ENCODE measurements around the gene SLCO3A1.

SLCO3A1 gene

DNA sequence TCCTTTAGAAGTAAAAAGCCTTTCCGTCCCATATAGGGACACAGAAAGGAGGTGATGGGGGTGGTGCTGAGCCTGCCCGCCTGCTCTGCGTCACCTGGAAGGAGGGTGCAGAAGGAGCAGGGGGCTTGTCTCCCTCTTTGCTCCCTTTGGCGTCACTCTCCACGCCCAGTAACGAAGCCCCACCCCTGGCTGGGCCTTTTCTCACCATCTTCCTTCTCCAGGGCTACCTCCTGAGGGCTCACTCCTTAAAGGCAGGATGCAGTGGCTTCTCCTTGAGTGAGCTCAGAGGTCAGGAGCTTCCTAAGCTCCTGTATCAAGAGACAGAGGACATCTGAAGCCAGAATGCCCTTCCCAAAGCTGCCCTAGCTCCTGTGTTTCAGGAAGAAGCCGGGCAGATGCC, 31.5 kb downstream of the SLCO3A1 start:
- no peak for DNase-seq

DNA sequence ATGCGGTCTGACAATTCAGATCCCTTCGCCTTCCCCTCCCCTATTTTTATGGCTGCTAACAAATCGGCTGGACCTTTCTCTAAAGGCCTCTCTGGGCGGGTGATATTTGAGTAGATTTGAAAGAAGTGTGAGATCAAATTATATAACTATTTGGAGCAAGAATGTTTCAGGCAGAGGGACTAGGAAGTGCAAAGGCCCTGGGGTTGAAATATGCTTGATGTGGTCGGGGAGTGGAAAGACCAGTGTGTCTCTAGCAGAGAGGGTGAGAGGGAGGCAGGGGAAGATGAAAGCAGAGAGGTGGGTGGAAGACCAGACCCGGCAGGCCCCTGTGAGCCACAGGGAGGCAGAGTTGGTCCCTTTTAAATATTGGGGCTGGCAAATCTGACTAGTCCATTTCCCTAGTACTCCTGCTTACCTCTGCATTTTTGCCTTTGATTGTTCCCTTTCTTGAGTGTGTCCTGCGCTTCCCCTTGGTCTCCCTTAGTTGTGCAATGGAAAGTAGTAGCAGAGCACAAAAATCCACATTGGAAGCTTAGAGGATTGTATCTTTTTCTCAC, 32.3 kb downstream of the SLCO3A1 start:
- no peak for DNase-seq

DNA sequence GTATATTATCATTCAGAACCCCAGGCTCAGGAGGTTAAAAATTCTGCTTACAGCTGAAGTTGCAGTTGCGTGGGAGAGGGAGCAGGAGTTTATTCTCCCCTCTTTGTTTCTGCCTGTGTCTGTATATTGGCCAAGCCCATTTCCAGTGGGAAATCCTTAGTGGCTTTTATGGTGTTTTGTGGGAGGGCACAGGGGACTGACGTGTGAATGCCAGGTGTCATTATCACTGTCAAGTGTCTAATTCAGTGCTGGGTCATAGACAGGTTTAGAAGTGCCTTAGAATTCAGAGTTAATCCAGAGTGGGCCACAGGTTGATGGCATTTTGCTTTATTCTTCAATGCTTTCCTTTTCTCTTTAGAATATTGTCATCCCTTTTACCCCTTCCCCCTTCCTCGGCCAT, 33.4 kb downstream of the SLCO3A1 start:
- no peak for DNase-seq

DNA sequence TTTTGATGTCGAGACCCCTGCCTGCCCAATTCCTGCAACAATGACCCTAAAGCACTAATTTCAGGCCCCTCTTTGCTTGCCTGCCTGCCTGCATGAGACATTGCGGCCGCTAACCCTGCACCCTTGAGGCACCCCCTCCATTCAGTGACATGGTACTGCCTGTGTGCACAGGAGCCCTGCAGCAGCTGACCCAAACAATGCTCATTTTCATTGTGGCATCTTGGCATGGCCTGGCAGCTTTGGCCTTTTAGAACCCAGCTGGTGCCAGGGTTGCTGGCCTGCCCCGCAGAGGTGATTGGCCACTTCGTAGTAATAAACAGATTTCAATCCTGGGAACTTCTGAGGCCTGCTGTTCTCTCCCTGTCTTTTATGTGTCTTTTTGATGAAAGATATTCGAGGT, 33.8 kb downstream of the SLCO3A1 start:
- no peak for DNase-seq

DNA sequence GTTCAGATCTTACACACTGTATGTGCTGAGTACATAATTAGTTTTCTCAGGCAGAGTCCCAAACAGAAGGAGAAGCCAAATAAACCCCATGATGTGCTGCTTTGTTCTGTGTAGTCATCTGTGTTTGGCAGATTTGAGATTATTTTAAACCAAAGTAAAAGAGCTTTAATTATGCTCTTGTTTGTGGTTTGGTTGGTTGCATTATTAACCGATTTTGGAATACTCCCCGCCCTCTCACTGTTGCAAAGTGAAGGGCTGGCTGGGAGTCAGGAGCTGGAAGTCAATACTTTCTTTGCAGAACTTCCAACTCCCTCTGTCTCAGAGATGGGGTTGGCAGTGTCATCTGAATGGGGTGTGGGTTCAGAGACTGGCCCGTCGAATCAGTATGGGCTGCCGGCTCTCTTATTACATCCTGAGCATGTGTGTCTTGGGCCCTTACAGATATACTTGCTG, 34.4 kb downstream of the SLCO3A1 start:
- no peak for DNase-seq

DNA sequence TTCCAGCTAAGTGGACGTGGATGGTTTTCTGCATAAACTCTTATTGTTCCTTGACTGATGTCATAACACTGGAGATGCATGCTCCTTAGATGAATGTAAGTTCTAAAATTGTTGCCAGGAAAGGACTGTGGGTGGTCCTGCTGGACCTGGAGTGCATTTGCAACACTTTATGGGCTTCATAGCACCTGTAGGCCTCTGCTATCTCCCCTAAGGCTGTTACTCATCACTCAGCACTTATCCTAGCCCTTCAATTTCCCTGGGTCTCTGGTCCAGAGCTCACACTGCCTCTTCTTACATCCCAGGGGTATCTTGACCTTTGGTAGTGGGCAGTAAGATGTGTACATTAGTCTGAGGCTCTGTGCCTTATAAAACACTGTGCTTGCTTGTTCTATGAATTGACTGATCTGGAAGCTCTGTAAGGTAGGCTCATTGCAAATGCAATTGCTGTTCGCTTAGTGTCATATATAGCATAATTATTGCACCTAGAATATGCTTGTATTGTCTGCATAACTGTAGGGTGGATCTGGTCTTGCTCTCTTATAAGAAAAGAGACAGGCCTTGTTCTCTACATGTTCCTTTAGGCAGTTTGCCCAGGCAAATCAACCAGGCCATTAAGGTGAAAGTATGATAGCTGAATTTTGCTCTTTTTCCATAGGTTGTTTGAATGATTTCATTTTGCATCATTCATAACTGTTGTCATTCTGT, 35.8 kb downstream of the SLCO3A1 start:
- no peak for DNase-seq

DNA sequence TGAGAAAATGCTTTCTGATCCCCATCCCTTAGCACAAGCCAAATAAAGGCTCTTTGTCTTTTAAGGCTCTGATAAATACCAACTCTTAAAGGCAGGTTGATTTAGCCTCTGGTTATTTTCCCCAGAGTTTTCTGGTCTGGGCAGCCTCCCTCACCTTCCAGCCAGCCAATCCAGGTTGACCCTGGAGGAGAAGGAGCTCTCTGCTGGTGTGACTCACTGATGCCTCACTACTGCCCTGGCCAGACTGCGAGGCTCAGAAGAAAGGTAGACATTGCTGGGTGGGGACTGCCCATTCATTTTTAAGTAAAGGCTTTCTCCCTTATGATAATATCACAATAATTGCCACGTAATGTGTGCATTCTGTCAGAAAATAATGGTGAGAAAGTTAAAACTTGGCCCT, 37.1 kb downstream of the SLCO3A1 start:
- no peak for DNase-seq

DNA sequence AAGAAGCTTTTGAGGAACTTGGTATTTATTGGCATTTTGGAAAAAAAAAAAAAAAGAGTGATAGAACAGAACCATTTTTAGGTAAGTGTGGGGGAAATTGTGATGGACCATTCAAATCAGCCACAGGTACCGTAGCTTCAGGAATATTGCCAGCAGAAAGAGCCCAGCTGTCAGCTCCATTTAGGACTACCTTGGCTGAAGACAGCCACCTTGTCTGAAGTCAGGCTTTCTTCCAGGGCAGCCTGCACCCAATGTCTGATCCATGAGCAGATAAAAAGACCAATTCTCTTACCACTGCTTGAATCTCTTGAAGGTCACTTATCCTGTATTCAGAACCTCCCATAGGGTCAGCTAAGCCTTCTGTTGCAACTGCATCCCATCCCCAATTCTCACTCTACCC, 37.6 kb downstream of the SLCO3A1 start:
- DNase-seq = no peak

DNA sequence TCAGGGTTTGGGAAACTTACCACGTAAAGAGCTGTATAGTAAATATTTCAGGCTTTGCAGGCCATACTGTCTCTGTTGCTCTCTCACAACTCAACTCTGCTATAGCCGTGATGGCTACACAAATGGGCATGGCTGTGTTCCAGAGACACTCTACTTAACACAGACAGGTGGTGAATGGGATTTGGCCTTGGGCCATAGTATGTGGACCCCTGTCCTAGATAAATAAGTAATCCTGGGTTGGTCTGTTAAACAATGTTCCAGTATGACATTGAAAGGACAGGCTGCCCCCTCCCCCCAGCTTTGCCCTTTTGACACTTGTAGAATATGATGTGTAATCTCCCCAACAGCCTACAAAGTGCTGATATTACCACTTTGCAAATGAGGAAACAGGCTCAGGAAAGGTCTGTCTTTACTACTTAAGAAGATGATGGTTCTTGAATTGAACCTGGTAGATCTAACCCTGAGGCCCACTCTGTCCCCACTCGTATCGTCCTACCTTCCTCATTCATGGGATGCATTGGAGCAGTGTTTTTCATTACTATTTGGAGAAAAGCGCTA, 38.4 kb downstream of the SLCO3A1 start:
- DNase-seq = no peak

DNA sequence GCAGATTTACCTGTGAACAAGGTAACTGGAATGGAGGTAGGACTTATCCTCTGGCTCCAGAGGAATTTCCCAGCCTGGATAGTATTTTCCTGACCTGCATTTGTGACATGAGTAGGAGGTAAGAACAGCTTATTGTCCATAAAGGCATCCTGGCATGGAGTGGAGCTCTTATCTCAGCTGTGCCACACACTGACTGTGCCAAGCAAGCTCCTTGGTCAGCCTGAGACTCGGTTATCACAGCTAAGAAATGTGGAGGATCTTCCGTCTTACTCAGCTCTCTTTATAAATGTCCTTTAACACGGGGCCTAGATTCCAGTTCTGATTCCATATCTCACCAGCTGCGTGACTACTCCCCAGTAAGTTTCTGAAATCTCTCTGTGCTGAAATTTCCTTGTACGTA, 38.9 kb downstream of the SLCO3A1 start:
- no peak for DNase-seq

DNA sequence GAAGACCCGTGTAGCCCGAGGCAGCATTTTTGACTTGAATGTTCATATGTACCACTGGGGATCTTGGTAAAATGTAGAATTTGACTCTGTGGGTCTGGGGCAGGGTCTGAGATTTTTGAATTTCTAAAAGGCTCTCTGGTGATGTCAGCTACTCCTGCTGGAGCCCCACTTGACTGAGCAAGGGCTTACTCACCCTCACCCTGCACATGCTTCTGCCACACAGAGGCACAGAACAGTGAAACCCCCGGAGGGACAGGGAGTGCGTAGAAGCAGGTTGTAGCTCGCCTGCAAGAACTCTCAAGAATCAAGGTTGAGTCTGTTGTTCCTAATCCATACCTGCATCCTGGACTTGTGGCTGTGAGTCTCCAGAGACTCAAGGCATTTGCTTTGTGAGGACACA, 41.1 kb downstream of the SLCO3A1 start:
- DNase-seq = no peak

DNA sequence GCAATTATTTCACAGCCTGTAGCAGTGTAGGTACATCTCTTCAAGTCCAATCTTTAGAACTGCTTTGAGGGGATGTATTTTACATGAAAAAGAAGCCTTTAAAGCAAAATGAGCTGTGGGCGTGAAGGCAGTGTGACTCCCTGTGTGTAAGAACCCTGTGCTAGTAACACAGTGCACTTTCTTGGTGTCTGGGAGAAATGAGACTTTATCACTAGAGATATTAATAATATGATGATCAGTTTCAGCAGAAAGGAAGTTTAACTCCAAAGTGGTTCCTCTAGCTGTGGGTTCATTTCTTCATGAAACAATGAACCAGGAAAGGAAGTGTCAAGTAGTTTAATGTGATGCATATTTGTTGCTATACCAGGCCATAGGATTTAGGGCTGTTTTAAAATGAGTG, 41.5 kb downstream of the SLCO3A1 start:
- no peak for DNase-seq

DNA sequence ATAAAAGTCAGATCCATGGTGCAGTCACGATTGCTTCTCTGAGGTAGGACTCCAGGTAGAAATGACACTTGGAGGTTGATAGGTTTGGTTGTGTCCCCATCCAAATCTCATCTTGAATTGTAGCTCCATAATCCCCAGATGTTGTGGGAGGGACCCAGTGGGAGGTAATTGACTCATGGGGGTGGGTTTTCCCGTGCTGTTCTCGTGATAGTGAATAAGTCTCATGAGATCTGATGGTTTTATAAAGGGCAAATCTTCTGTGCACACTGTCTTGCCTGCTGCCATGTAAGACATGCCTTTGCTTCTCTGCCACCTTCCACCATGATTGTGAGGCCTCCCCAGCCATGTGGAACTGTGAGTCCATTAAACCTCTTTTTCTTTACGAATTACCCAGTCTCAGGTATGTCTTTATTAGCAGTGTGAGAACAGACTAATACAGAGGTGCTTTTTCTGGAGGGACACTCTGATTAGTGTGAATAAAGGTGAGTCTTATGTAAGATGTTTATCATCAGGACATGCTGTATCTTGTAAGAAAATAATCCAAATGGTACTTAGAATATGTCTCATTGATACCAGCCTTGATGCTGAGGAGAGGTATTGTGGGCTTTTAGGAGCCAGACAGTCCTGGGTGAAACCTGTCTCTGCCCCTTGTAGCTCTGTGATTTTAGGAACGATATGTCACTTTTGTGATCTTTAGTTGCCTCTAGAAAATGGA, 43.0 kb downstream of the SLCO3A1 start:
- DNase-seq = no peak

DNA sequence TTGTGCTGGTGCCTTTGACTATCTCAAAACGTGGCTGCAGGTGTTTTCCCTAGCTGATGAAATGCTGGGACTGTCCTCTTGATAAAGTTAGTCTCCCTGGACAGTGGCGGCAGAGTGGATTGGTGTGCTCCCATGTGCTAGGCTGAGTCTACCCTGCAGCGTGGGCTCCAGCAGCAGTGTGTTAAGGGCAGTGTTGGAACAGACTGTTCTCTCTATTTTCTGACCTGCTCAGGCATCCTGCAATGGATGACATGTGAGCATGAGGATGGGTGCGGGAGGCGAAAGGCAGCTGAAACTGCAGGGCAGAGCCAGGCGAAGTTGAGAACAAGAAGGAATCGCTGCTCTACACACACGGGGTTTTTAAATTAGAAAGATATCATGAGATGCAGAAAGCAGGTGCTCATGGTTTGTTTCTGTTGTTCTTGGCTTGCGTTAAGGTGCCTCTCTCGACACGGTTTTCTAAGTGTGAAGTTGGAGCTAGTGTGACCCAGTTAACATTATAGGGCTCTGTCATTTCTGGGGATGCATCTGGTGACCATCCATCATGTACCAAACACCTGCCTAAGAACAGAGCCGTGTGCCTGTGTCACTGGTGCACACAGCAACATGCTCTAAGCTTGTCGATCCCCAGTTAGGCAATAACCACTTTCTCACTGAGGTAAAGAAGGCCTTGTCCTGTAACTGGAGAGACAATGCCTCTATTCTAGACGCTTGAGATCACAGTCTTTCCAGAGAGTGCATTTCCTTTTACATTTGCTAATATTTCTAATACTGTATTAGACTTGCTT, 44.3 kb downstream of the SLCO3A1 start:
- no peak for DNase-seq

DNA sequence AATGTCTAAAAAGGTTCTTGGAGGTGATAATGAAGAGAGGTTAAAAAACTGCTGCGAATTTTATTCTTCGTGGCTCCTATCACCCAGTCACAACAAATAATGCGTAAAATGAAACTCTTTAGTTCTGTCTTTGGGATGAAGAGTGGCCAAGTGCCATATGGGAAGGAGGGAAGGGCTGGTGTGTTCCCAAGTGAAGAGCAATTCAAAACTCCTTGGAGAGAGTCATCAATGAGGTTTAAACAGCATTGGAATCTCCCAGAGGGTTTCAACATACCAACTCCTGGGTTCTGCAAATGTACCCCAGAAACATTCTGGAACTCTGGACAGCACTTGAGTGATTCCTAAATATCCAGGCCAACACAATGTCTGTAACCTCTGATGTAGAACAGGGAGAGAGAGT, 45.3 kb downstream of the SLCO3A1 start:
- no peak for DNase-seq

DNA sequence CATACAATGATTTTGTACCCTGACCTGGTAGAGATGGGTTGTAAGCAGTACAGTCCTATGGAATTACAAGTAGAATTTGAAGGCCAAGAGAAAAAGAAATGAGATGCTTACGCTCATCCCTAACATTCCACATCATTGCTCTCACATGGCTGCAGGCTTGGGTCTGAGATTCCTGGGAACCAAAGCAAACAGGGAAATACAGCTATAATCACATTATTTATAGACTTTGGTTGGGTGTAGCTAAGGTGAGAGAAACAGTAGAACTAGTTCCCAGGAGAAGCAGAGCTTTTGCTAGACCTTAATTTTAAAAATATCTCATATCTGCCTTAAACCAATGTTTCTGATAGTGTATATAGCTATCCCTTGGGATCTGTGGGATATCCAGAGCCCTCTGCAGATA, 51.4 kb downstream of the SLCO3A1 start:
- DNase-seq = no peak

DNA sequence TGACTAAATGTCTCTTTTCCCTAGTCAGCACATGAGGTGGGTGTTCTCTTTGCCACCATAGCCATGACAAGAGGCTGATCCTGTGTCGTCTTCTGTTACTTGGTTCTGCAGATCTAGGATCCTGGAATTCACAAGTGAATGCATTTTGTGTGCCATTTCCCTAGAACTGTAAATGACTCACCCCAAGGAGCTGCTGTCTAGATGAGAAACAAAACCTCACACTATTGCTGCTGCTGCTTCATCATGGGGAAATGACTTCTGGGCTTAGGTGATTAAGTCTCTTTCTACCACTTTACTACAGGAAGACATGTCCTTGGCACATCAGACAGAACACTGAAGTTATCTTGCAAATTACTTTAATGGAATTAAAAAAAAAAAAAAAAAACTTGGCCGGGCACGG, 54.9 kb downstream of the SLCO3A1 start:
- no peak for DNase-seq

DNA sequence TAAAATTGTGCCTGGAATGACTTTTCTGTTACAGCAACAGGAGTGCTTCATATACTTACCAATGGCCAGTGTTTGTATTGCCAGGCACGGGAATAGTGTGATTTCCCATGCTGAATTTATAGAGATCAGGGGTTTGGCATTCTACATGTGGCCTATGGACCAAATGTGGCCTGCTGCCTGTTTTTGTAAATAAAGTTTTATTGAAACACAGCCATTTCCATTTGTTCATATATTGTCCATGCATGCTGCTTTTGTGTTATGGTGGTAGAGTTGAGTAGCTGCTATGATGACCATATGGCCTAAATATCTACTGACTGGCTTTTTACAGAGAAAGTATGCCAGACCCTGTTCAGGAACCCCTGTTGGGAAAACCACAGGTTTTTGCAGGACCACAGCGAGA, 55.6 kb downstream of the SLCO3A1 start:
- DNase-seq = no peak

DNA sequence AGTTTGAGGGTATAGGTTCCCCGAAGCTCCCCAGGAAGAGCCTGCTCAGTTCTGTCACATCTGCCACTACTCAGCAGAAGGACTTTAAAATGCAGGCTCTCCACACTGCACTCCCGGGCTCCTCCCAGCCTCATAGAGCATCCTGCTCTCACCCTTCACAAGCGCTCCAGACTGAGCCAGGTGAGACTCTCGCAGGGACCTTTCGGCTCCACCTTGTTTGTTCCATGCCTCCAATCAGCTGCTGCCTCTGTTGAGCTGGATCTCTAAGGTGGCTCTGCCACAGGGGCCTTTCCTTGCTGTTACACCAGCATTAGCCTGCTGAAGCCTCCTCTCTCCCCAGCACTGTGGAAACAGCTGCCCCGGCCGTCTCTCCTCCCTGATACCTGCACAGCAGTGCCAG, 56.1 kb downstream of the SLCO3A1 start:
- DNase-seq = no peak

DNA sequence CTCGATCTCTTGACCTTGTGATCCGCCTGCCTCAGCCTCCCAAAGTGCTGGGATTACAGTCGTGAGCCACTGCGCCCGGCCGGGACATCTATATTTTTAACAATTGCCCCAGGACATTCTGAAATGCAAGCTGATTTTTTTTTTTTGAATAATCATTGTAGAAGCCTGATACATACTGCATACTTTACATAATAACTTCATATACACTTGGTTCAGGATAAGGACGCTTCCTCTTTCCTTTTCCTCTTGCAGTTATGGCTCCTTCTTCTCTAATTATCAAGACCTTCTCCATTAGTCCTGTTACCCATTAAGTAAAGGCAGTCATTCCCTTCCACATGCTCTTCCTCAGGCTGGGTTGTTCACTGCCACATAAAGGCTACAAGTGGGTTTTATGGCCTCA, 58.3 kb downstream of the SLCO3A1 start:
- no peak for DNase-seq

DNA sequence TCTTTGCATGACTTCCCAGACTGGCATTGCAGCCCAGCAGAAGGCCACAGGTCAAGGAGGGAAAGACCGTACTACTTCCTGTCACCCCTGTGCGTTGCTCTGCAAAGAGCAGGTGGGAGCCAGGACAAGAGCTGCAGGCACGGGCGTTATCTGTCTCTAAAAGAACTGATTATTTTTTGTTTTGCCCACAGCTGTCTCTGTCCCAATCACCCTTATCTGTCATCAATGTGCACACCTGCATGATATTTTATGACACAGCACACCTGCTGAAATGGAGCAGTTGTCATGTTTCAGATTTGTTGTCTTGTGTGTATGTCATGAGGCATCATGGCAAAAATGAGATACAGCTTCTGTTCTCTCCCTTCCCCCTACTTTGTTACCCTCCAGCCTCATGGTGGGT, 58.8 kb downstream of the SLCO3A1 start:
- DNase-seq = no peak

DNA sequence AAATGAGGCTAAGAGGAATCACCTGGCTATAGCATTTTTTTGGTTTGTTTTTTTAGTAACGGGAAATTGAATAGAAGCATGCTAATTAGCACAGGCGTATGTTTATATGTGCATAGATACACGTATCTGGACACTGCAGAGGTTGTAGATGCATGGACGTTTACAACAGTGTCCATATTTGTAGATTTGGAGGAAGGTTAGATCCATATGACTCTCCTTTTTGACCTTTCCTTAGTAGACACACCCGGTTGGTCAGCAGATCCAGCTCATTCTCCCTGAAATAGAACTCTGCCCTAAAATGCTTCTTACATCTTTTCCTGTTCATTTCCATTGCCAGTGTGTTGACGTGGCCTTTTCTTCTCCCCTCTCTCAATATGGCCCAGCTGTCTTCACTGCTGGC, 60.1 kb downstream of the SLCO3A1 start:
- DNase-seq = no peak

DNA sequence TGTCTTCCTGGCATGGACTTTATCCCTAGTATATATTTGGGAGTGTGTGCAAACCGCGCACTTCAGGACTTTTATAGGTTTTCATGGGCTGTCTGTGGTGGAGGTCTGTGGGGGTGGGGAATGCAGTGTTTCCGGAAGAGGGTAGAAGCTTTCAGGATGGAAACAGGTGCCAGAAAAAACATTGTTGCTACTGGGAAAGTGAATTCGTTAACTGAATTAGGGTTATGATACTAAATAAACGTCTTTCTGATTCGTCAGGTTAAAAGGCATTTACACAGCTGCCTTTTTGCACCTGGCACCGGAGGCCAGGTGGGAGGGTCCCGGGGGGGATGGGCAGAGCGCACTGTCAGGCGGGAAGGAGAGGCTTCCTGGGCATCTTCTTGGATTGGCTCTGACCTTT, 62.1 kb downstream of the SLCO3A1 start:
- DNase-seq = no peak

Measured in activated CD4-positive, alpha-beta T cell treated with anti-CD3 and anti-CD28 coated beads for 4 hours (primary cell).